Uterus (tissue), 2 donors: ENCODE data around the gene KCND3.

Source experiments
- CTCF ChIP-seq, 4 experiments: fragments of 200-600 bp in 2 of 4; fragments of 450-650 bp in 2 of 4; sonication (generic) in 2 of 4; IDR thresholded peaks; one replicate each; pipeline ENCODE4 v1.5.1; 2016 to 2019; ENCODE audit warnings: antibody characterized with exemption in 4 of 4, mild to moderate bottlenecking in 2 of 4, moderate library complexity in 1 of 4
- POLR2A ChIP-seq, 2 donors: fragments of 450-650 bp; IDR thresholded peaks; one replicate each; pipeline ENCODE4 v1.6.1; 2016; ENCODE audit warnings: antibody characterized with exemption in 2 of 2, mild to moderate bottlenecking in 1 of 2, moderate library complexity in 1 of 2

- TF ChIP-seq CTCF (IDR thresholded peaks at IDR 0.05) = no peak
- no peak for TF ChIP-seq POLR2A (IDR thresholded peaks at IDR 0.05)
These were observed 106.4 kb downstream of the KCND3 start for GRCh38 chr1:111882986-111883560.
